H1 (cell line): ENCODE data around the gene LIPC. TPM values are rescaled to one million over a fixed set of nuclear protein-coding genes. Genes with fewer than 3 reads are reported as not detected.

Experiments used
- CTCF ChIA-PET: fragments of 300-600 bp; sonication (Branson Sonifier 250); formaldehyde crosslinking; loops from one replicate; lab custom pipeline; 2021; ENCODE audit not compliant: partially characterized antibody; lab: Charles Lee
- POLR2A ChIA-PET: fragments of 300-600 bp; sonication (Branson Sonifier 250); formaldehyde crosslinking; loops from one replicate; lab custom pipeline; 2021; ENCODE audit warnings: inconsistent platforms; ENCODE audit not compliant: partially characterized antibody; lab: Charles Lee
- DNase-seq, 2 experiments: peaks; one replicate each; pipeline versions ENCODE4 v3.0.0 to v3.0.0-alpha.2; 2010 to 2022; ENCODE audit warnings: low spot score in 2 of 2, low read depth in 1 of 2, mixed read lengths in 1 of 2
- FAIRE-seq: peaks from 2 replicates; lab custom pipeline; 2011; peaks lifted over from hg19 to GRCh38; lab: Jason Lieb, UNC
- H2AFZ ChIP-seq: 2 replicates; pipeline ENCODE4 v1.8.1; 2012; ENCODE audit warnings: low read length, inconsistent platforms
- H2AK5ac ChIP-seq: 2 replicates; pipeline ENCODE4 v1.6.1; 2013; ENCODE audit warnings: low read depth, low read length
- H2BK120ac ChIP-seq: replicated peaks from 2 replicates; pipeline ENCODE3; 2013; ENCODE audit warnings: low read depth, low read length, inconsistent platforms
- H2BK12ac ChIP-seq: 2 replicates; pipeline ENCODE4 v1.6.1; 2013; ENCODE audit warnings: low read depth, low read length
- H2BK15ac ChIP-seq: 2 replicates; pipeline ENCODE4 v1.6.1; 2013; ENCODE audit warnings: low read length
- H2BK20ac ChIP-seq: 2 replicates; pipeline ENCODE4 v1.6.1; 2013; ENCODE audit warnings: low read length
- H2BK5ac ChIP-seq: 2 replicates; pipeline ENCODE4 v1.6.1; 2013; ENCODE audit warnings: low read depth, low read length
- H3K14ac ChIP-seq: 2 replicates; pipeline ENCODE4 v1.6.1; 2013; ENCODE audit warnings: inconsistent platforms; ENCODE audit not compliant: insufficient read length
- H3K18ac ChIP-seq: 2 replicates; pipeline ENCODE4 v1.6.1; 2013; ENCODE audit warnings: low read length; ENCODE audit errors: extremely low read depth
- H3K23ac ChIP-seq: 2 replicates; pipeline ENCODE4 v1.6.1; 2013; ENCODE audit warnings: inconsistent platforms; ENCODE audit not compliant: insufficient read length
- H3K23me2 ChIP-seq: 2 replicates; pipeline ENCODE4 v1.6.1; 2013; ENCODE audit warnings: low read depth, low read length
- H3K27ac ChIP-seq: 2 replicates; pipeline ENCODE4 v1.6.1; 2011; ENCODE audit warnings: low read depth, low read length, inconsistent platforms
- H3K27me3 ChIP-seq, 4 experiments: replicated peaks in 1 of 4; 1 replicate in 1 of 4; 2 replicates in 3 of 4; pipeline versions ENCODE4 v1.6.1 to v1.8.1; 2011 to 2013; ENCODE audit warnings: low read length in 3 of 4, mild to moderate bottlenecking in 3 of 4, inconsistent platforms in 2 of 4, mixed read lengths in 2 of 4, moderate library complexity in 1 of 4; ENCODE audit not compliant: control insufficient read depth in 3 of 4, insufficient read depth in 3 of 4; ENCODE audit errors: extremely low read depth in 1 of 4
- H3K36me3 ChIP-seq, 4 experiments: 2 replicates each; pipeline versions ENCODE4 v1.6.1 to v1.8.1; 2011 to 2013; ENCODE audit warnings: mild to moderate bottlenecking in 4 of 4, low read length in 3 of 4, moderate library complexity in 2 of 4, control low read depth in 1 of 4, inconsistent platforms in 1 of 4; ENCODE audit not compliant: insufficient read depth in 4 of 4, control insufficient read depth in 2 of 4
- H3K4ac ChIP-seq: replicated peaks from 2 replicates; pipeline ENCODE3; 2013; ENCODE audit warnings: low read length, low read depth, mixed read lengths, inconsistent platforms; ENCODE audit not compliant: insufficient read length
- H3K4me1 ChIP-seq, 4 experiments: replicated peaks in 1 of 4; 1 replicate in 1 of 4; 2 replicates in 3 of 4; pipeline versions ENCODE4 v1.6.1 to v1.8.1; 2011 to 2013; ENCODE audit warnings: low read length in 3 of 4, inconsistent platforms in 2 of 4, mixed read lengths in 1 of 4; ENCODE audit not compliant: insufficient read depth in 4 of 4, control insufficient read depth in 3 of 4
- H3K4me2 ChIP-seq, 2 experiments: 2 replicates each; pipeline versions ENCODE4 v1.6.1 to v1.8.1; 2011 to 2013; ENCODE audit warnings: low read depth in 2 of 2, low read length in 2 of 2, control low read depth in 1 of 2, inconsistent platforms in 1 of 2, mild to moderate bottlenecking in 1 of 2; ENCODE audit not compliant: insufficient read depth in 1 of 2
- H3K4me3 ChIP-seq, 4 experiments: fragments of 200-600, 300-600 bp in 1 of 4; sonication (generic), shearing (Covaris generic), sonication (Bioruptor Twin) in 1 of 4; 2 replicates each; pipeline versions ENCODE4 v1.5.1 to v1.8.1; 2011 to 2016; ENCODE audit warnings: low read length in 4 of 4, low read depth in 3 of 4, control low read depth in 2 of 4, inconsistent platforms in 2 of 4, mild to moderate bottlenecking in 2 of 4, mixed read lengths in 1 of 4, moderate library complexity in 1 of 4; ENCODE audit not compliant: insufficient read depth in 2 of 4; ENCODE audit errors: extremely low read depth in 1 of 4
- H3K56ac ChIP-seq: replicated peaks from 2 replicates; pipeline ENCODE3; 2013; ENCODE audit warnings: low read depth, mild to moderate bottlenecking, mixed read lengths, low read length, inconsistent platforms; ENCODE audit not compliant: insufficient read length
- H3K79me1 ChIP-seq: 2 replicates; pipeline ENCODE4 v1.6.1; 2013; ENCODE audit warnings: low read depth, low read length, control low read depth
- H3K79me2 ChIP-seq, 2 experiments: 2 replicates each; pipeline versions ENCODE4 v1.6.1 to v1.8.1; 2012 to 2013; ENCODE audit warnings: low read length in 2 of 2, mild to moderate bottlenecking in 2 of 2, inconsistent platforms in 1 of 2; ENCODE audit not compliant: insufficient read depth in 2 of 2, control insufficient read depth in 1 of 2
- H3K9ac ChIP-seq, 4 experiments: replicated peaks in 1 of 4; 1 replicate in 1 of 4; 2 replicates in 3 of 4; pipeline versions ENCODE4 v1.6.1 to v1.8.1; 2011 to 2013; ENCODE audit warnings: low read depth in 3 of 4, low read length in 3 of 4, control low read depth in 2 of 4, mild to moderate bottlenecking in 2 of 4, moderate library complexity in 2 of 4, inconsistent platforms in 1 of 4; ENCODE audit errors: extremely low read depth in 1 of 4
- H3K9me3 ChIP-seq, 2 experiments: 2 replicates each; pipeline versions ENCODE4 v1.6.1 to v1.8.1; 2012 to 2013; ENCODE audit warnings: mild to moderate bottlenecking in 2 of 2, moderate library complexity in 2 of 2, control low read depth in 1 of 2, inconsistent platforms in 1 of 2, low read depth in 1 of 2, low read length in 1 of 2, mixed read lengths in 1 of 2; ENCODE audit not compliant: insufficient read depth in 2 of 2
- H4K20me1 ChIP-seq, 2 experiments: replicated peaks in 1 of 2; 2 replicates each; pipeline versions ENCODE3 to v1.8.1; 2011 to 2013; ENCODE audit warnings: inconsistent platforms in 2 of 2, low read length in 2 of 2, mild to moderate bottlenecking in 1 of 2; ENCODE audit not compliant: insufficient read depth in 2 of 2, control insufficient read depth in 1 of 2
- H4K5ac ChIP-seq: 2 replicates; pipeline ENCODE4 v1.6.1; 2013; ENCODE audit warnings: low read length, low read depth, mixed read lengths, inconsistent platforms; ENCODE audit not compliant: insufficient read length
- H4K8ac ChIP-seq: 2 replicates; pipeline ENCODE4 v1.8.0; 2013; ENCODE audit warnings: mild to moderate bottlenecking, moderate library complexity, low read length, inconsistent platforms; ENCODE audit not compliant: insufficient read depth; ENCODE audit errors: extremely low read depth
- H4K91ac ChIP-seq: replicated peaks from 2 replicates; pipeline ENCODE3; 2013; ENCODE audit warnings: low read length, mixed read lengths, inconsistent platforms; ENCODE audit not compliant: insufficient read length
- ASH2L ChIP-seq: fragments of 200-600, 300-600 bp; sonication (generic); IDR thresholded peaks from one replicate; pipeline ENCODE4 v1.7.1; 2017; ENCODE audit warnings: low read length
- BCL11A ChIP-seq, 2 experiments: IDR thresholded peaks; one replicate each; pipeline ENCODE4 v1.6.1; 2011; ENCODE audit warnings: low read depth in 2 of 2, low read length in 2 of 2, mild to moderate bottlenecking in 2 of 2
- CTCF ChIP-seq, 3 experiments: IDR thresholded peaks; 1 replicate in 2 of 3; 2 replicates in 1 of 3; pipeline versions ENCODE4 v1.5.1 to v1.6.1; 2011; ENCODE audit warnings: low read length in 3 of 3, mild to moderate bottlenecking in 3 of 3, inconsistent platforms in 2 of 3, low read depth in 1 of 3, moderate library complexity in 1 of 3; ENCODE audit not compliant: insufficient read depth in 1 of 3; ENCODE audit errors: control extremely low read depth in 1 of 3
- NRF1 ChIP-seq: IDR thresholded peaks from 2 replicates; pipeline ENCODE4 v1.6.1; 2011; ENCODE audit warnings: mild to moderate bottlenecking, low read depth, low read length, improper control_type of control experiment
- RFX5 ChIP-seq: IDR thresholded peaks from 2 replicates; pipeline ENCODE4 v1.6.1; 2011; ENCODE audit warnings: low read depth, low read length, improper control_type of control experiment, borderline replicate concordance
- WGBS, 2 experiments: shearing (Covaris generic) in 1 of 2; methylation state at CpG; one replicate each; pipeline versions ENCODE4 v1.1.6 to v1.1.7; 2013 to 2015; ENCODE audit warnings: low lambda C conversion rate in 2 of 2, mixed read lengths in 2 of 2, inconsistent platforms in 1 of 2, low coverage in 1 of 2, missing lambda C conversion rate in 1 of 2; ENCODE audit not compliant: insufficient replicate concordance in 2 of 2, insufficient coverage in 1 of 2, insufficient read length in 1 of 2; ENCODE audit errors: extremely low coverage in 1 of 2, missing lambda C conversion rate in 1 of 2; 5-methylcytosine and 5-hydroxymethylcytosine counted together
- polyA plus RNA-seq, 7 experiments: library from polyadenylated mRNA; depleted of rRNA in 3 of 7; stranded (reverse) in 5 of 7; unstranded in 2 of 7; fragments of >200 nt in 5 of 7; fragments of 200-250 nt in 2 of 7; gene quantifications; 1 replicate in 5 of 7; 2 replicates in 1 of 7; 4 replicates in 1 of 7; pipeline versions ENCODE4 v1.2.1 to v1.2.3, GENCODE V29; 2011 to 2013; ENCODE audit warnings: missing spikeins in 2 of 7, mixed read lengths in 2 of 7
- total RNA-seq: library from RNA; stranded (reverse); fragmentation: NEBNext Ultra II Directional; extraction: Animal tissue kit (Norgen Biotek cat#: 25700); gene quantifications from 2 replicates; pipeline ENCODE4 v1.2.1, GENCODE V29; 2021

The LIPC gene
- total and polyA plus RNA-seq, 2 of the 8 experiments (the other 6 are each of a cell fraction or from before 2014, with no cell fraction given): not detected

- H3K27ac ChIP-seq: no peak overlapping the region
- no peak overlapping the region for H4K8ac ChIP-seq
- no peak overlapping the region for H4K91ac ChIP-seq
- no peaks in the 10 kb centered on the region for H3K27me3 ChIP-seq
- no peaks in the 10 kb centered on the region for H3K79me2 ChIP-seq
- no peak overlapping the region for H3K23ac ChIP-seq
- no peak overlapping the region for H2BK12ac ChIP-seq
- H2BK20ac ChIP-seq: no peak overlapping the region
- ChIA-PET CTCF (interaction anchor here (1.5 to 1.8 kb wide), 2 partner anchors 189 to 192 kb away, joined by 4 to 8 read pairs; no protein-coding TSS in a partner anchor), POLR2A (no interaction called here)
- no peaks in the 10 kb centered on the region for H3K4me1 ChIP-seq
- H3K4me3 ChIP-seq: no peak overlapping the region
- H2AK5ac ChIP-seq: no peak overlapping the region
- H3K9me3 ChIP-seq: no peaks in the 10 kb centered on the region
- no peak for DNase-seq
- no peak overlapping the region for H3K18ac ChIP-seq
- H3K23me2 ChIP-seq: no peaks in the 10 kb centered on the region
- no peak overlapping the region for H2BK120ac ChIP-seq
- no peak overlapping the region for H2BK15ac ChIP-seq
- TF ChIP-seq CTCF (IDR thresholded peaks at IDR 0.05; ENCODE audit: control extremely low read depth in 1 of 3, insufficient read depth in 1 of 3, low read depth in 1 of 3, low read length in 3 of 3): no peak
- no peak for TF ChIP-seq NRF1
- no peak for TF ChIP-seq RFX5
- no peak for TF ChIP-seq BCL11A (IDR thresholded peaks at IDR 0.05; ENCODE audit: low read depth in 2 of 2, low read length in 2 of 2)
- no peak for TF ChIP-seq ASH2L
- no peak overlapping the region for H3K4ac ChIP-seq
- H3K9ac ChIP-seq: no peak overlapping the region
- H2AFZ ChIP-seq: no peak overlapping the region
- H3K79me1 ChIP-seq: no peaks in the 10 kb centered on the region
- FAIRE-seq: no peak
- H4K20me1 ChIP-seq: no peaks in the 10 kb centered on the region
- H2BK5ac ChIP-seq: no peak overlapping the region
- 91% methylated on average over 10 of the region's 10 CpGs; no CpG with 5 or more reads in 1 of the 2 experiments for whole genome bisulfite sequencing, 2 experiments
- no peaks in the 10 kb centered on the region for H3K36me3 ChIP-seq
- H3K56ac ChIP-seq: no peak overlapping the region
- no peak overlapping the region for H3K14ac ChIP-seq
- H3K4me2 ChIP-seq: no peak overlapping the region
- H4K5ac ChIP-seq: no peak overlapping the region
Observed at GRCh38 chr15:58459560-58459959, 27.8 kb downstream of the LIPC start.
